Fibroblast of lung (primary cell): ENCODE results near the gene NUTM1.

Source experiments
- EZH2 ChIP-seq: IDR thresholded peaks from 2 replicates; pipeline ENCODE4 v1.5.1; 2012; ENCODE audit warnings: low read length, control low read depth, mild to moderate bottlenecking; ENCODE audit errors: missing control alignments
- TF ChIP-seq, protein P1 (sequence below), 2 donors: IDR thresholded peaks in 1 of 2; conservative IDR thresholded peaks in 1 of 2; 1 replicate in 1 of 2; 2 replicates in 1 of 2; pipeline ENCODE4 v1.5.1; 2011 to 2012; ENCODE audit warnings: low read length in 2 of 2, control low read depth in 1 of 2, inconsistent platforms in 1 of 2, low read depth in 1 of 2, mild to moderate bottlenecking in 1 of 2

DNA sequence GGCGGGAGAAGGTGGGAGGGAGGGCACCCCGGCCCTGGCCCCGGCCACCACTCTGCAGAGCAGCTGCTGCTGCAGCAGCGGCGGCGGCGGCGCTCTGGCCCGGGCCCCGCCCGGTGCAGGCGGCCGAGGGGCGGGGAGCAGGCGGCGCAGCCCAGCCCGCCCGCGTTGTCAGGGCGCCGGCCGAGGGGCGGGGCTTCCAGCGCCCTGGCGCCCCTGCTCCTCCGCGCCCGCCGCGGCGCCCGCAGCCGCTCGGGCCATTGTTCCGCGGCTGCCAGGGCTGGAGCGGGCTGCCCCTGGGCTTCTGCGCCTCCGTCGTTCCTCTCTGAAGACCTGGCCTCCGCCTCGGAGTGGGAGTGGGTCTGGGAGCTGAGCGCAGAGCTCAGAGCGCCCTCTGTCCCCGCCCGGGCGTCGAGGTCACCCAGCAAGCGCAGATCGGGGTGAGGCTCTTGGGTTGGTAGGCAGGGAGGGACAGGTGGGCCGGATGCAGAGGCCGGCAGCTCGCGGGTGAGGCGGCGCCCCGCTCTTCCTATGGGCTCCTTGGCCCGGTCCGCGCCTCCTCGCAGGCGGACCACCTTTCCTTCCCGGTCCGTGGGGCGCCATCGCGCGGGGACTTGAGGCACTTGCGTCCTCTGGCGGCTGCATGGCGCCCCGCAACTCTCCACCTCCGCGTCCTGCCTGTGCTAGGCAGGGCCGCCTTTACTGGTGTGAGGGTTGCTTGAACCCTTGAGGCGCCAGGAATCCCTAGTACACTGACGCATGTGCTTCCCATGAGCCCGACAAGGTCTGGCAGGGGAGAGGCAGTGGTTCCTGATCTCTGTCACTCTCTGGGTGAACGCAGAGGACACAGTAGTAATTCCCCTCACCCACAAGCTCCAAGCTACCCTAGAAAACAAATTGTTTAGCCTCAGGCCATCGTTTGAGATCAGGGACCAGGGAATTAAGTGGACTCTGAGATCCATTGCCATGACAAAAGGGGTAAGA, 24.3 kb downstream of the NUTM1 start, which contains the start of gene LPCAT4:
- TF ChIP-seq, protein P1, sequence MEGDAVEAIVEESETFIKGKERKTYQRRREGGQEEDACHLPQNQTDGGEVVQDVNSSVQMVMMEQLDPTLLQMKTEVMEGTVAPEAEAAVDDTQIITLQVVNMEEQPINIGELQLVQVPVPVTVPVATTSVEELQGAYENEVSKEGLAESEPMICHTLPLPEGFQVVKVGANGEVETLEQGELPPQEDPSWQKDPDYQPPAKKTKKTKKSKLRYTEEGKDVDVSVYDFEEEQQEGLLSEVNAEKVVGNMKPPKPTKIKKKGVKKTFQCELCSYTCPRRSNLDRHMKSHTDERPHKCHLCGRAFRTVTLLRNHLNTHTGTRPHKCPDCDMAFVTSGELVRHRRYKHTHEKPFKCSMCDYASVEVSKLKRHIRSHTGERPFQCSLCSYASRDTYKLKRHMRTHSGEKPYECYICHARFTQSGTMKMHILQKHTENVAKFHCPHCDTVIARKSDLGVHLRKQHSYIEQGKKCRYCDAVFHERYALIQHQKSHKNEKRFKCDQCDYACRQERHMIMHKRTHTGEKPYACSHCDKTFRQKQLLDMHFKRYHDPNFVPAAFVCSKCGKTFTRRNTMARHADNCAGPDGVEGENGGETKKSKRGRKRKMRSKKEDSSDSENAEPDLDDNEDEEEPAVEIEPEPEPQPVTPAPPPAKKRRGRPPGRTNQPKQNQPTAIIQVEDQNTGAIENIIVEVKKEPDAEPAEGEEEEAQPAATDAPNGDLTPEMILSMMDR (conservative IDR thresholded peaks at IDR 0.05 in 1 of 2, IDR thresholded peaks at IDR 0.05 in 1 of 2; ENCODE audit: low read depth in 1 of 2, low read length in 2 of 2): peak; percentile 75 to 80
- TF ChIP-seq EZH2: no peak
